D721Med (cell line): ENCODE measurements around the gene ARHGAP28.

Experiments used
- DNase-seq: peaks from one replicate; pipeline ENCODE4 v3.0.0; 2011; ENCODE audit warnings: low spot score; ENCODE audit not compliant: insufficient read length
- FAIRE-seq: peaks from 2 replicates; lab custom pipeline; 2011; peaks lifted over from hg19 to GRCh38; lab: Jason Lieb, UNC
- TF ChIP-seq, protein P1 (sequence below): IDR thresholded peaks from 2 replicates; pipeline ENCODE4 v1.5.1; 2012; ENCODE audit warnings: mild to moderate bottlenecking, control low read depth; ENCODE audit not compliant: insufficient read depth; ENCODE audit errors: missing control alignments

ARHGAP28 gene

DNA sequence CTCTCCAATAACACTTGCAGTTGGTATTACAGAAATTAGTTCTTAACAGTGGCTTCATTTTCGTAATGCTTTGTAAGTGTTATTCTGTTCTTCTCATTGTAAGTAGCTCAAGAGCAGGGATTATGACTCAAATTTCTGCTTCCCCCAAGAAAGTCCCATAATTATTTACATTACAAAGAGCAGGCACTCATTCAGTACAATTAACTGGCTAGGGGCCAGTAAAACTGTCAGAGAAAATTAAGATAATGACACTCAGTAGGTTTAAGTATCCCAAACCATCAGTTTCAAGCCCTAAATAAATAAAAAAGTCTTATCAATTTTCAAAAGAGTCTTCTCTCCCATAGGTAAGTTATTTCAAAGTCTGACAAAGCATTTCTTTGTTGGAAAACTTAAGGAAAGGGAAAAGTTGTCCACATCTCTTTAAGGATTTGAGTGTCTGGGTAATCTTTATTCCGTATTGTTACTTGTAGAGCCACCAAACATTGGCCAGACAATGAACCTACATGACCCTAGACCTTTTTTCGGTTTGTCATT, 137.1 kb downstream of the ARHGAP28 start:
- DNase-seq (no peak), FAIRE-seq (peak; percentile 61)
- TF ChIP-seq, protein P1, sequence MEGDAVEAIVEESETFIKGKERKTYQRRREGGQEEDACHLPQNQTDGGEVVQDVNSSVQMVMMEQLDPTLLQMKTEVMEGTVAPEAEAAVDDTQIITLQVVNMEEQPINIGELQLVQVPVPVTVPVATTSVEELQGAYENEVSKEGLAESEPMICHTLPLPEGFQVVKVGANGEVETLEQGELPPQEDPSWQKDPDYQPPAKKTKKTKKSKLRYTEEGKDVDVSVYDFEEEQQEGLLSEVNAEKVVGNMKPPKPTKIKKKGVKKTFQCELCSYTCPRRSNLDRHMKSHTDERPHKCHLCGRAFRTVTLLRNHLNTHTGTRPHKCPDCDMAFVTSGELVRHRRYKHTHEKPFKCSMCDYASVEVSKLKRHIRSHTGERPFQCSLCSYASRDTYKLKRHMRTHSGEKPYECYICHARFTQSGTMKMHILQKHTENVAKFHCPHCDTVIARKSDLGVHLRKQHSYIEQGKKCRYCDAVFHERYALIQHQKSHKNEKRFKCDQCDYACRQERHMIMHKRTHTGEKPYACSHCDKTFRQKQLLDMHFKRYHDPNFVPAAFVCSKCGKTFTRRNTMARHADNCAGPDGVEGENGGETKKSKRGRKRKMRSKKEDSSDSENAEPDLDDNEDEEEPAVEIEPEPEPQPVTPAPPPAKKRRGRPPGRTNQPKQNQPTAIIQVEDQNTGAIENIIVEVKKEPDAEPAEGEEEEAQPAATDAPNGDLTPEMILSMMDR: no peak

DNA sequence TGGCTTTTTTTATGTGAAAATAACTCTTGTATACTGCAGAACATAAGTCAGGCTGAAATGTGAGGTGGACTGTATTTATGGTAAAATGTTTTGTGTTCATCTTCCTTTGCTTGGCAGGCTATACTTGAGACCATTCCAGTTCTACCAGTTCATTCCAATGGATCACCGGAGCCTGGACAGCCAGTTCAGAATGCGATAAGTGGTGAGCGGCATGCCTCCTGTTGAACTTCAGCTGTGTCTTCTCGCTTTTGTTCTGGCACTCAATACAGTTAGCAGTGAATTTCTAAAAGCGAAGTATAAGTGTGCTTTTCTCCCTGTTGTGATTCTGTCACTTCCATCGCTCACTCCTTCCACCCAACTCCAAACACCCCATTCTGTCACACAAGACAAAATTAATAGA, 138.5 kb downstream of the ARHGAP28 start:
- DNase-seq (no peak), FAIRE-seq (no peak)
- TF ChIP-seq, protein P1: no peak

DNA sequence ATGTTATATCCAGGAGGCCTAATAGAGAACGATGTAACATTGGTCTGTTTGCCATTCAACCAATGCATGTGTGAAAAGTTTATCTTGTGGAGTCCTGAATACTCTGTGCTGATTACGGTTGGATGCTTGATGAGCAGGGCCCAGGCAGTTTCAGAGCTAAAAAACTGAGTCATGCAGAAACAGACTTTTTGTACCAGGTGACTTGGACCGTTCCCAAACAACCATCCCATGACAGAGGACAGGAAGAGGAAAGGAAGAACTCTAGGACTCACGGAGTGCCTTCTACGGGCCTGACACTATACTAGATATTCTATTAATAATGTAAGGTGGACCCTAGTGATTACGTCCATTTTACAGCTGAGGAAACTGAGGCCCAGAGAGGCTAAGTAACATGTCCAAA, 142.1 kb downstream of the ARHGAP28 start:
- TF ChIP-seq, protein P1: no peak
- FAIRE-seq: no peak

DNA sequence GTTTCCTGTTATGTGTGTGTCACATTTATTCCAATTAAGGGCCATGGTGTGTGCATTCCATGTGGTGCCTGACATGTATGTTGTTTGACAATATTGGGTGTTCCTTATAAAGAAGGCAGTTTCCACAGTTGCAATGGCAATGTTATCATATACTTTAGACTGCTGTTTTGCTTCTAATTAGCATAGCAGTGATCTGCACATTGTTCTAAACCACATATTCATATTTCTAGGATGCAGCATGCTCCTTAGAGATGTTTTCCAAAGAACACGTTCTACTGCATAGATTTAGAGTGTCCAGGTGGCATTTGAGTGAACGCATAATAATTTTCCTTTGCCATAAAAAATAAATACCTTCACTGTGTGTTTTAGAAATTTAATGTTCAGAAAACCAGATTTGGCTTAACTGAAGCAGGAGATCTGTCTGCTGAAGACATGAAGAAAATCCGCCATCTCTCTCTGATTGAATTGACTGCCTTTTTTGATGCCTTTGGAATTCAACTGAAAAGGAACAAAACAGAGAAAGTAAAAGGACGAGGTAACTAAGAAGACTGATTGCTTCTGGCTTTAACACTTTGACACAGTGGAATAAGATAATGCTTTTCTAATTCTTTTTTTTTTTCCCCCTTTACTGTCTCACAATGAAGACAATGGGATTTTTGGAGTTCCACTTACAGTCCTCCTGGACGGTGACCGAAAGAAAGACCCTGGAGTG, 143.7 kb downstream of the ARHGAP28 start:
- FAIRE-seq: peak; percentile 51
- no peak for DNase-seq
- TF ChIP-seq, protein P1: no peak

More for the DNA sequence above, 142.1 kb downstream of the ARHGAP28 start:
- DNase-seq: no peak

DNA sequence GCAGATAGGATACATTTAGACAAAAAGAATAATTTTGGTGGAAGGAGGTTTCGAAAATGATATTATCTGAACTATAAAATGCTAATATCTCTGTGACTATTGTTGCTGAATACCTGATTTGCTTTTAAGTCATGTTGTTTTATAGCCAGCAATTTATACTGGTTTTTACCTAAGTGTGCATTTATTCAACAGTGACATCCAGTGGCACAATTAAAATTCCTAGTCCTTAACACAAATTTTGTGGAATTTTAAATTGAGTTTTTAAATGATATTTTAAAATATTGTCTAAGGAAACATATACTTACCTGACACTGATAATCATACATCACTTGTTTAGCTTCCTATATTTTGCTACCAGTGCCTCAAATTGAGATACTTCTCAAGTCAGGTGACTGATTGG, 144.8 kb downstream of the ARHGAP28 start:
- FAIRE-seq (no peak), DNase-seq (no peak)
- TF ChIP-seq, protein P1: peak; percentile 13

DNA sequence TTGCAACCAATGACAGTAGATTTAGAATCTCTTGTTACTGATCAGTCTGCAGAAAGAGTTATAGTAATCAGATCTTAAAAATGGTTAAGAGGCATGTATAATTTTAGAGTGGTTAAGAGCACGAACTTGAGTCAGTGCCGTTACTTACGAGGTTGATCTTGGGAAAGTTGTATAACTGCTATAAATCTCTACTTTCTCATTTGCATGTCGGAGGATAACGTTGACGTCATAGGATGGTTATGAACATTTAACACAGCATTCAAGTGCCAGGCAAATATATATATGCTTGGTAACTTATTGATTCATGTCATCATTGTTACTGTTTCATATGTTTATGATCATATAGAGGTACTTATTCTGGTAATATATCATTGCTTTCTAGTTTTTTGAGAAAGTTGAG, 146.2 kb downstream of the ARHGAP28 start:
- no peak for DNase-seq
- peak; percentile 38 for FAIRE-seq
- TF ChIP-seq, protein P1: no peak

DNA sequence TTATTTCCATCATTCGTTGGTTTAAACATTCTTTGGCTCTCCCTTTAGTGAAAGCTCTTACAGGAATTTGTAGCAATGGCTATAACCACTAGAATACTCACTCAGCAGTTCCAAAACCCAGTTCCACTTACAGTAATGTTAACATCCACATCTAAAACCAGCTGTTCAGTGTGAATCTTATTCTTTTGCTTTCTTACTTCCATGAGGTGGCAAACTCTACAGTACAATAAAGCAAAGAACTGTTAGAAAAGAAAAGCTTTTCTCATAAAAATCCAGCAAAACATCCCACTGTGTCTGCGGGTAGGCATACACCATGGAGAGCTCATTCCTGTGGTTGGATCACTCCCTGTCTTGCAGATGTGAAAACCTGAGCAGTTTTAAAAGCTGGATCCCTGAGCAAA, 147.1 kb downstream of the ARHGAP28 start:
- TF ChIP-seq, protein P1: no peak
- no peak for FAIRE-seq

More for the DNA sequence above, 147.1 kb downstream of the ARHGAP28 start:
- DNase-seq: no peak
